HUES64 (cell line): ENCODE results near the gene NDUFAF3.

Experiments
- H3K27ac ChIP-seq: 2 replicates; pipeline ENCODE4 v1.7.0; 2013; ENCODE audit warnings: low read depth, low read length, inconsistent platforms
- H3K27me3 ChIP-seq: 2 replicates; pipeline ENCODE4 v1.6.1; 2013; ENCODE audit warnings: mild to moderate bottlenecking, low read length; ENCODE audit not compliant: insufficient read depth
- H3K36me3 ChIP-seq: 2 replicates; pipeline ENCODE4 v1.6.1; 2013; ENCODE audit warnings: mild to moderate bottlenecking, low read length; ENCODE audit not compliant: insufficient read depth
- H3K4me1 ChIP-seq: 2 replicates; pipeline ENCODE4 v1.6.1; 2013; ENCODE audit warnings: mild to moderate bottlenecking, low read length, moderate library complexity; ENCODE audit not compliant: insufficient read depth
- H3K4me3 ChIP-seq: 2 replicates; pipeline ENCODE4 v1.5.1; 2013; ENCODE audit warnings: mild to moderate bottlenecking, low read length, moderate library complexity
- H3K9ac ChIP-seq: 2 replicates; pipeline ENCODE4 v1.6.1; 2013; ENCODE audit warnings: mild to moderate bottlenecking, low read depth, low read length
- H3K9me3 ChIP-seq: 2 replicates; pipeline ENCODE4 v1.6.1; 2013; ENCODE audit warnings: low read depth, low read length; ENCODE audit not compliant: insufficient read depth
- WGBS: fragments of 150-250, 120-280 bp; methylation state at CpG from one replicate; pipeline ENCODE4 v1.1.7; 2013; ENCODE audit warnings: missing lambda C conversion rate; 5-methylcytosine and 5-hydroxymethylcytosine counted together

Gene NDUFAF3

GRCh38 chr3:49013113-49013737 lies 8.7 kb upstream of the NDUFAF3 start:
- Histone ChIP-seq H3K4me3 (no peak overlapping the region), H3K27ac (no peak overlapping the region), H3K27me3 (no peaks in the 10 kb centered on the region), H3K9ac (no peak overlapping the region), H3K36me3 (peaks cover 61% of the 10 kb centered on the region), H3K4me1 (0 out of 2 replicates have a peak, but pooled peaks cover 5% of the 10 kb centered on the region), H3K9me3 (no peaks in the 10 kb centered on the region)
- 95% methylated on average over 19 of the region's 19 CpGs for WGBS

GRCh38 chr3:49013738-49014660 lies 7.9 kb upstream of the NDUFAF3 start:
- Histone ChIP-seq H3K27ac (no peak overlapping the region), H3K4me3 (no peak overlapping the region), H3K9me3 (no peaks in the 10 kb centered on the region), H3K36me3 (peaks cover 61% of the 10 kb centered on the region), H3K27me3 (no peaks in the 10 kb centered on the region), H3K4me1 (no peaks in the 10 kb centered on the region), H3K9ac (no peak overlapping the region)
- WGBS: 91% methylated on average over 24 of the region's 24 CpGs

DNA sequence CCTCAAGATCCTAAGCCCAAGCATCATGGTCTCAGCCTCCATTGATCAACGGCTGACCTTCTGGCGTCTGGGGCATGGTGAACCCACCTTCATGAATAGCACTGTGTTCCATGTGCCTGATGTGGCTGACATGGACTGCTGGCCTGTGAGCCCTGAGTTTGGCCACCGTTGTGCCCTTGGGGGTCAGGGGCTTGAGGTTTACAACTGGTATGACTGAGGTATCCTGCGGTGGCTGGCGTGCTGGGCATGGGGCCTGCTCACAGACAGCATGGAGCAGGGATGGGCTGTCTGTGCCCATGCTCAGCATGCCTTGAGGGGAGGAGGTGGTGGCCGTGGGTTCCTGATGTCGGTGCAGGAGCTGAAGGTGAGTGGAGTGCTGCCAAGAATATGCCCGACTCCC lies 6.8 kb upstream of the NDUFAF3 start:
- H3K36me3 ChIP-seq: peaks cover 56% of the 10 kb centered on the region
- no peaks in the 10 kb centered on the region for H3K27me3 ChIP-seq
- 96% methylated on average over 8 of the region's 8 CpGs for WGBS
- H3K27ac ChIP-seq: no peak overlapping the region
- no peaks in the 10 kb centered on the region for H3K9me3 ChIP-seq
- no peak overlapping the region for H3K4me3 ChIP-seq
- no peaks in the 10 kb centered on the region for H3K4me1 ChIP-seq
- H3K9ac ChIP-seq: no peak overlapping the region

DNA sequence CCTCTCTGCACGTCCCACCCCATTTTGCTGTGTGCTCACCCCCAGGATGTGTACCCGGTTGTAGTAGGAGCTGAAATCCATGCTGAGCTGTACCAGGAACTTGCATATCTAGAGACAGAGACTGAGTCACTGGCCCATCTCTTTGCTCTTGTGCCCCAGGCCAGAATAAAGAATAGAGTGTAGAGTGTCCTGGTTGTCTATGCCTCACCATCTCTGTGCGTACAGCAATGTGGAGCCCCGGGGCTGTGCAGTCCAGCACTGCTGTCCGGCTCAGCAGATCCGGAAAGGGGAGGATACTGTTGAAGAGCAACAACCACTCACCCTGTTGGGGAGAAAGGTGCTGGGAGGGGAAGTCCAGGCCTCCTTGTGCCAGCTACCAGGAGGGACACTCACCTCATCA lies 6.2 kb upstream of the NDUFAF3 start:
- Histone ChIP-seq H3K36me3 (peaks cover 56% of the 10 kb centered on the region), H3K4me3 (no peak overlapping the region), H3K4me1 (no peaks in the 10 kb centered on the region), H3K27me3 (no peaks in the 10 kb centered on the region), H3K9me3 (no peaks in the 10 kb centered on the region), H3K9ac (no peak overlapping the region), H3K27ac (no peak overlapping the region)
- 91% methylated on average over 6 of the region's 6 CpGs for WGBS

DNA sequence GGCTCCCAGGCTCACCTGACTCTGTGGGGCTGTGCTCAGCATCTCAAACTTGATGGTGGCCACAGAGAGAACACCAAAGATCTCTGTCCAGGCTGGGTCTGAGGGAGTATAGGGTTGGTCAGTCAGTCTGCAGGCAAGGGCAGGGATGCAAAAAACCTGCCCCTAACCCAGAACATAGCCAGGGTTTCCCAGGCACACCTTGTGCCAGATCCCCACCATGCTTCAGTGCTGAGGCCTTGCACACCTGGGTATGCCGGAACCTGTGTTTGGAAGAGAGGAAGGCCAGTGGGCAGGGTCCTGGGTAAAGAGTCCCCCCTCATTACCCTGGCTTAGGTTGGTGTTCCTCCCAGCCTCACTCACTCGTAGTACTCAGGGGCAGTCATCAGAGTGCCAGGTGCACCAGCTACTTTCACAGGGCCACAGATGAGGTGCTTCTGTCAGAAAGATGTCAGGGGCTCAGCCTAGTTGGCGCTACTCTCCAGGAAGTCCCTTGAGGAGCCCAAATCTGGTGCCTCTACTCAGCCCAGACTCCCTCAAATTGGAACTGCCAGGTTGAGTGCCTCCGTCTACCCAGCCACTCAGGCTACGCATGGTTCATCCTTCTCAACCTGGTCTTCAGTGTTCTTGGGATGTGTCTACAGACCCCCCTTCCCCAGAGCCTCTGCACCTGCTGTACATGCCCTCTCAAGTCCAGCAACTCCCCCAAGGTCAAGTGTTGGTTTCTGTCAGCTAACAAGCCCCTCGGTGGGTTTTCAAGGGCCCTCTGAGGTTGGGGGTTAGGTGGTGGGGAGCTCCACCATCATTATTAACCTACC lies 5.3 kb upstream of the NDUFAF3 start:
- WGBS: 93% methylated on average over 5 of the region's 6 CpGs
- Histone ChIP-seq H3K4me1 (no peaks in the 10 kb centered on the region), H3K9ac (no peak overlapping the region), H3K27ac (no peak overlapping the region), H3K27me3 (no peaks in the 10 kb centered on the region), H3K4me3 (0 out of 2 replicates have a peak overlapping the region, but pooled peaks have one; percentile 90), H3K36me3 (peaks cover 51% of the 10 kb centered on the region), H3K9me3 (no peaks in the 10 kb centered on the region)

- no peaks in the 10 kb centered on the region for H3K27me3 ChIP-seq
- H3K9ac ChIP-seq: peak overlapping the region; percentile 71
- peak overlapping the region; percentile 72; the same call in 1 of the 2 replicates for H3K27ac ChIP-seq
- H3K9me3 ChIP-seq: no peaks in the 10 kb centered on the region
- H3K36me3 ChIP-seq: peaks cover 43% of the 10 kb centered on the region
- peak overlapping the region; percentile 90 for H3K4me3 ChIP-seq
- 18% methylated on average over 23 of the region's 23 CpGs for WGBS
- no peaks in the 10 kb centered on the region for H3K4me1 ChIP-seq
These were observed 4.5 kb upstream of the NDUFAF3 start for GRCh38 chr3:49017229-49017970.

GRCh38 chr3:49017971-49018706 lies 3.8 kb upstream of the NDUFAF3 start, which contains the start of gene DALRD3:
Gene DALRD3, minus strand, starts transcription at chr3:49018580. Its CDS starts 16 bp downstream, at chr3:49018564.
- H3K27me3 ChIP-seq: no peaks in the 10 kb centered on the region
- under 1% methylated on average over 85 of the region's 85 CpGs for WGBS
- H3K4me1 ChIP-seq: peaks cover 5% of the 10 kb centered on the region; the same call in 1 of the 2 replicates
- H3K27ac ChIP-seq: peak within 1 kb of the TSS; percentile 72
- H3K9me3 ChIP-seq: no peaks in the 10 kb centered on the region
- H3K4me3 ChIP-seq: peak within 1 kb of the TSS; percentile 90
- H3K36me3 ChIP-seq: peaks cover 39% of the 10 kb centered on the region
- H3K9ac ChIP-seq: peak within 1 kb of the TSS; percentile 71

- peak overlapping the region; percentile 71 for H3K9ac ChIP-seq
- WGBS: 7% methylated on average over 18 of the region's 18 CpGs
- H3K27ac ChIP-seq: no peak overlapping the region; the same call in 1 of the 2 replicates
These were observed 3.3 kb upstream of the NDUFAF3 start for GRCh38 chr3:49018707-49019006.

DNA sequence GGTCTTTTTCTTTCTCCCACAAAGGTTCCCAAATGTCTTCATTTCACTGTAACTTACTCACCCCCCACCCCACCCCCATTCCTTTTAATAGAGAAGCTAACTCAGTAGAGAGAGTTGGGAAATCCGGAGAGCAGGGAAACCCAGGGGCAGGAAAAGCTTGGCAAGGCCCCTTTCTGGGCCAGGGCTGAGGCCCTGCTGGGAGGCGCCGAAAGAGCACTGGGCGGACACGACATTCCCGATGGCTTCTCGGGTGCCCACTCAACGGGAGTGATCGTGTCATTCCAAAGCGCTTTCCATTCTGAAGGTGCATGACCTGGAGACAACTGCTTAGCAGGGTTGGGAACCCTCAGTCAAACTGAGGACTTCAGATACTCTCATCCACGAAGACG lies 2.0 kb upstream of the NDUFAF3 start:
- Histone ChIP-seq H3K4me1 (peaks cover 7% of the 10 kb centered on the region; the same call in 1 of the 2 replicates), H3K36me3 (peaks cover 39% of the 10 kb centered on the region), H3K9me3 (no peaks in the 10 kb centered on the region), H3K27me3 (no peaks in the 10 kb centered on the region), H3K9ac (peak overlapping the region; percentile 98; the same call in 1 of the 2 replicates), H3K4me3 (peak overlapping the region; percentile 97), H3K27ac (no peak overlapping the region)
- 56% methylated on average over 12 of the region's 12 CpGs for WGBS

More at GRCh38 chr3:49018707-49019006, 3.3 kb upstream of the NDUFAF3 start:
- Histone ChIP-seq H3K27me3 (no peaks in the 10 kb centered on the region), H3K4me1 (peaks cover 7% of the 10 kb centered on the region; the same call in 1 of the 2 replicates), H3K9me3 (no peaks in the 10 kb centered on the region), H3K36me3 (peaks cover 38% of the 10 kb centered on the region), H3K4me3 (peak overlapping the region; percentile 90)
